HuH-7.5 (cell line): Measurements from ENCODE around the gene GRIA1.

Experiments used
- DNase-seq: peaks from one replicate; pipeline ENCODE4 v3.0.0; 2011; ENCODE audit warnings: low spot score

GRIA1 gene

DNA sequence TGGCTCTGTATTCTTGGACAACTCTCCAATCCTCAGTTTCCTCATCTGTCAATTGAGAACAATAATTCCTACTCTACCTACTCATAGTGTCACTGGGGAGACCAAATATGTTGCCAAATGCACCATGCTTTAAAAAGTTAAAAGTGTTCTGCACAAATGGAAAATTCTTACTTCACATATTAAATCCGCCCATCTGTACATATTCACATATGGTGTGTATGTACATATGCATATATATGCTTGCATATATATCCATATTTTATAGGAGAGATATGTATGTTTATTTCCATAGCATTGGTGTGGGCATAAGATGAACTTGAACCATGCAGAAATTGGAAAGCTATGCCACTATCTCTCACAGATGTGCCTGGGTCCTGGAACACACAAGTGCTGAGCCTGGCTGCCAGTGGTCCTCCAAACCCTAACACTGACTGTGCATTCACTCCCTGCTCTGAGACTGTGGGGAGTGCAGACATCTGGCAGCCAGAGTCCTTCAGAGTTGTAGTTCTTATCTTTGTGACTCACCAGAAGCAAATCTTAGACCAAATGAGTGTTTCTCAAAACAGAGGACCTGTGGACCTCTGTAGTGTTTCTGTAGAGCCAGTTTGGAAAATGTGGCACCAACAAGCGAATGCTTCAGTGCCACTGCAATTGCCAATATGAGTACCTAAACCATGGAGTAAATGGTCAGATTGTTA lies 168.7 kb downstream of the GRIA1 start:
- DNase-seq: no peak

DNA sequence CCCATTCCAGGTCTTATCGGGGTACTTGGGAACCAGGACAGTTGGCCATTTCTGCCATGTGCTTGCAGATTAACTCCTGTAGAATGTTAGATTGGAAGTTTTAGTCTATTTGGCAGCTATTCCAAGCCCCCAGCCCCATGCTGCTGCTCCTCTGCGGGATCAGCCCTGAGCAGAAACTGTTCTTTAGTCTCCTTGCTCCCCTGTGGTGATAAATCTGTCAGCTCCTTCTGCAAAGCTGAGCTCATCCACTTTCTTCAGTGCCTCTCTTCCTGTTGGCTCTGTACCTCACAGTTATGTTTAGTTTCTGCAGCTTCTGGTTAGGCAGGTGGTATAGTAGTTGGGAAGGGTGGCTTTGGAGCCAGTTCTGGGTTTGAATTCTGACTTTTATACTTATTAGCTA lies 170.4 kb downstream of the GRIA1 start:
- no peak for DNase-seq

DNA sequence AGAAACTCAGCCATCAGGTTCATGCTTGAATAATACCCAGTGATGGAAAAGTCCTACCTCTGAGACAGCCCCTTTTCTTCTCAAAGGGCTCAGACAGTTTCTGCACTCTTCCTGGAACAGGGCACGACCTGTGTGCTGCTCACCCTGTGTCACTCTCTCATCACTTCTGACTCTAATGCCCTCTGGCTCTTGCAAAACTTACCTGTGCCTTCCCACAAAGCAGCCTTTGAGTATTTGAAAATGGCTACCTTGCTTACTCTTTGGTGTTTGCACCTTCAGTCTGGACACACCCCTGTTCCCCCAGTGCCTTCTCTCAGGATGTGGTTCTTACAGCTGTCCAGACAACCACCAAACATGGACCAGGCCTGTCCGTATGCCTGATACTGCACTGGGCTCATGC lies 171.4 kb downstream of the GRIA1 start:
- DNase-seq: no peak

DNA sequence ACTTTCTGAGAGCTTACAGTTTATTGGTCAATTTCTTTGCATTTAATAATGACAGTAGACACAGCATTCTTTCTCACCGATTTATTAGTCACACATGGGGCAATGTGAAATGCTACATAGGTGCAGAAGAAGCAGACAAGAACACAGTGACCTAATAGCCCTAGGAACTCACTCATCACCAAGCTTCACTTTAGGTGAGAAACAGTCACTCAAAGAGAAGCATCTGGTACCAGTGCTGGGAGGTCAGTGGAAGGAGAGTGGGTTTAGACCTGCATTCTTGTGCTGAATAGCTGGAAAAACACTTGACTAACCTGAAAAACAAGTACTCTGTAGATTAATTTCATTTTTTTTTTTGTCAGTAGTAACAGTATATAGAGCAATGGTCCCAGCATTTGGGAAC lies 179.6 kb downstream of the GRIA1 start:
- DNase-seq: no peak

DNA sequence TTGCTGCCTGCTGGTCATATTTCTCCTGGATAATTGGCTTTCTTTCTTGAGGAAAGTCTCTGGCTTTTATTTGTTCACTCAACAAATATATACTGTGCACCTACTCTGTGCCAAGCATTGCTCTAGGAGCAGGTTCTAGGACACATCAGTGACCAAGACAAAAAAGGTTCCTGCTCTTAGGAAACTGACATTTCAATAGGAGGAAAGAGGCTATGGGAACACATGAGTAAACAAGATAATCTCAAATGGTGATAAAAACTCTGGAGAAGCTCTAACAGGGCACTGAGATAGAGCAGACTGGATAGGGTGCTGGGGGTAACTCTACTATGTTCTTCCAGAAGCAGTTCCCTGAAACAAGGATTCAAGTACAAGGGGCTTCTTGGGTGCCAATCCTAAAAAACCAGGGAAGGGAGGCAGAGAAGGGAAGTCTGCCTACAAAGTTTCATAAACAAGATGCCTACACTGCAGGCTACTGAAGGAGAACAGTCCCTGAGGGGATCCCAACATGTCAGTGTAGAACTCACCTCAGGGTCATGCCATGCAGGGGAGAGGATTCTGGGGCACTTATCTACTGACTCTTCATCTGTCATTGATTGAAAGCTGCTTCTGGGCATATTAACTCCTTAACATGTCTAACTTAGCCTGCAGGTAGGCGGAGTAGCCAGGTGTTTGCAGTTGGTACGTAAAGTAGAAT lies 181.3 kb downstream of the GRIA1 start:
- DNase-seq: no peak

DNA sequence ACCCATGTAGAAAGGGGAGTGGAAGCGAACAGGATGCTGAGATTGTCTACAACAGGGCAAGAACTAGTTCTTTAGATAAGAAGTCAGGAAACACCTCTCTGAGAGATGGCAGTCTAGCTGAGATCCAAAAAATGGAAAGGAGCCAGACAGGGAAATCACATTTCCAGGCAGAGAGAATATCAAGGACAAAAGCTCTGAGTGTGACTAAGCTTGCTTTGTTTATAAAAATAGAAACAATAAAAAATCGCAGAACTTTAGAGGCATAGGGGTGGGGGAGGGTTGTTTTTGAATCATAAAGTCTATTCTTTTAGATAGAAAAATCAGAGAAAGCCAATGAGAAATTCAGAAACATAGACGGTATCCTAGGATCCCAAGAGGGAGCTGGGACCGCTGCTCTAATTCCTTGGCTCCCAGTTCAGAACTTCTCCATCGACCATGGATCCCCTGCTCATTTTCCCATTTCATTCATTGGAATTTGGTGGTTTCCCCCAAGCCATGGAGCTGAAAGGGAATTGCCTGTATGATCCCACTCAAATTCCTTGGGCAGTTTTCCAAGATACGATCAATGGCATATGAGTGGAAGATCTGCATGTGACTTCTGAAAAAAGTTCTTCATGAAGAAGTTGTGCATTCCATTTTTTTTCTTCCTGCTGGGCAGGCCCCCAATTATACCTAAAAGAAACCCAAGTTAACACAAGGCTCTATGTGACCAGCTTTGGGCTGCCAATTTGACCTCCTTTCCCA lies 182.0 kb downstream of the GRIA1 start:
- DNase-seq: no peak

DNA sequence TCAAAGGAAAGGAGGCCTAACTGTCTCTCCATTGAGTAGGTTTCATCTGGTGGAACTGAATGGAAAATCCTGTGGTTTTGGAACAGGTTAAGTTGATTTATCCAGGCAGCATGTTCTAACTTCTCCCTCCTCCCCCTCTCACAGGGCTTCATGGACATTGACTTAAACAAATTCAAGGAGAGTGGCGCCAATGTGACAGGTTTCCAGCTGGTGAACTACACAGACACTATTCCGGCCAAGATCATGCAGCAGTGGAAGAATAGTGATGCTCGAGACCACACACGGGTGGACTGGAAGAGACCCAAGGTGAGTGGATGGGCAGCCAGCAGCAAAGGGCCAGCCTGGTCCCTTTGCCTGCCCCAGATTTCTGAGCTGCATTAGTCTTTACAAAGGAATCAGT lies 183.9 kb downstream of the GRIA1 start:
- no peak for DNase-seq

DNA sequence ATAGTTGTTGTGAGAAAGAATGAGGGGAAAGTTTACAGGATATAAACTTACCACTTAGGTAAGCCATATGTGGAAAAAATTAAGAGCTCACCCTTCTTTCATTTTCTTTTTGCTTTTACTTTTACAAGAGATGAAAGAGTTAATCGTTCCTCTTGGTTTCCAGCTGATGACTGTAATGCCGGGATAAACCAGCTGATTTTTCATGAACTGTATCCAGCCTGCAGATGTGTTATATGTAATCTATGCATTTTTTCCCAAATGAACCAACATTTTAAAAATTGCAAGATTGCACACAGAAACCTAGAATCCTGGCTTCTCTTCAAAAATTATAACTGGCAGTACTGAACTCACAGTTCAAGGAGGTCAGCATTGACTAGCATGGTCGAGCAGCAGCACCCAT lies 185.9 kb downstream of the GRIA1 start:
- no peak for DNase-seq

DNA sequence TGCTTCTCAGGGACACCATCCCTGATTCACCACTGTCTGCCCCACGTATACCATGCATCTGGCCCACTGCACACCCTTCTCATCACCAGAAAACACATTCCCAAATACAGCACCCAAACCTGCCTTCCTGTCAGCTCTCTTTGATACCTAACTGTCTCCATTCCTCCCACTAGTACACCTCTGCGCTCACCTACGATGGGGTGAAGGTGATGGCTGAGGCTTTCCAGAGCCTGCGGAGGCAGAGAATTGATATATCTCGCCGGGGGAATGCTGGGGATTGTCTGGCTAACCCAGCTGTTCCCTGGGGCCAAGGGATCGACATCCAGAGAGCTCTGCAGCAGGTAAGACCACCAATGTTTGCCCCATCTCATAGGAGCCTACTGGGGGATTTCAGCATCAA lies 186.4 kb downstream of the GRIA1 start:
- DNase-seq: no peak

DNA sequence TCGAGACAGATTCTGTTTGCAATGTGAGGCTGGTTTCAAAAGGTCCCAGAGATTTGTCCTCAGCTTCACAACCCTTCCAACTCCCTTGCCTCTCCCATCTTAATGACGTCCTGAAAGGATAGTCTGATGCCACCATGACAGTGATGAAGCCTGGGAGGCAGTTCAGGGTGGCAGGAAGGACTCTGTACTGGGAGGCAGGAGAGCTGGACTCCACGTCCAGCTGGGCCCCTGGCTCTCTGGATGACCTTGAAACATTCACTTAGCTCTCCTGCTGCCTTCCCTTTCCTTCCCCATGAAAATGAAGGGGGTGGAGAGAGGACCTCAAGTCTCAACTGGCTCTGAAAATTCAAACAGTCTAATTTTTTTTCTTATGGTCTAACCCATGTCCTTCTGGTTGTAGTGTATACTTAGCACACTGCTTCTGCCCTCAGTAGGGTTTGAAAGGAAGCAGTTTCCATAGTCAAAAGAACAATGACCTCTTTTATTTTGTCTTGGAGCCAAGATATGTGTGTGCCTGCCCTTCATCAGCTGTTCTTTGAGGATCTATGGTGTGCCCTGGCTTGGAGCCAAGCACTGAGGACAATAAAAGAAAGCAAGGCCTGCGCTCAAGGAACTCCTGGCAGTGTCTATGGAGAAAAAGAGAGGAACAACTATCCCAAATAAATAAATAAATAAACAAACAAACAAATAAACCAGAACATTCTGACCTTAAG lies 188.3 kb downstream of the GRIA1 start:
- DNase-seq: no peak

DNA sequence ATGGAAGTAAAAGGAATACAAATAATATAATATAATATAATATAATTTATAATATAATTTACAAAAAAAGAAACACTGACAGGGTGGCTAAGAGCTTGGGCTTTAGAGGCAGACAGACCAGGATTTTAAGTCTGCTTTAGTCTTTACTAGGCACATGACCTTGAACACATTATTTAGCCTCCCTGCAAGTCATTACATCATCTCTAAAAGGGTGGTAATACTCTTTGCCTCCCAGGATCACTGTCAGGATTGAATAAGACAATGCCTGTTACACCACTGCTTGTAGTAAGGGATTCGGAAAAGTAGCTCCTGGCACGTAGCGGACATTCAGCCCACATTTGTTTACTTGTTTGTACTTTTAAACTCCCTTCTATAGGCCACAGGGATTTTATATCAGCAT lies 199.8 kb downstream of the GRIA1 start:
- DNase-seq: no peak

DNA sequence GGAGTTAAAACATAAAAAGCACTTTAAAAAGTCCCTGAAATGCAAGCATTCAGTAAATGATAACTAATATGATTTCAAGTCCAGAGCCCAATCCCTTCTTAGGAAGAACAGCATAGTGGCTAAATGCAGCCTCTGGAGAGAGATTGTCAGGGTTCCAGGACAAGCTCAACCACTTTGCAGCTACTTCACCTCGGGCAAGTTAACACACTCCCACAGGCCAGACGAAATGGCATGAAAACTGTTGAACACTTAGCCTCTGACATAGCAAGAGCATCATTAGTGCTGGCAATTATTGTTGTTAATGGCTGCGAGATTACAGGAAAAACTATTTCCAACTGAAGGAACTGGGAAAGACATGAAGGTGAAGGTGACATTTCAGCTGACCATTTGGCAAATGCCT lies 205.8 kb downstream of the GRIA1 start:
- DNase-seq: no peak

DNA sequence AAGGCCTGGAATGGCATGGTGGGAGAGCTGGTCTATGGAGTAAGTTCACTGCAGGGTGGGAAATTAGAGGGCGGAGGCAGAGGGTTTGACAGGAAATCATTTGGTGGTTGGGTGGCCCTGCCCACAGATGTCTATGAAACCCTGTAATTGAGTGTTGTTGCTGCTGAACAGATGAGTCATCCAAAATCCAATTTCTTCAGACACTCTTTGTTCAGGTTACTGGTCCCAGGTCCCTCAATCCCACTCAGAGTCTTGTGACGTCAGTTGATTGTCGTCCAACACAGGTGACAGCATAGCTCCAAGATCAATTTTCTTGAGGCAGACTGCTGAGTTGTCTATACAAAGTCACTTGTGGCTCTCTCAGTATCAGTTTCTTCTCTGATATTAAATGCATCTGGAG lies 208.6 kb downstream of the GRIA1 start:
- no peak for DNase-seq

DNA sequence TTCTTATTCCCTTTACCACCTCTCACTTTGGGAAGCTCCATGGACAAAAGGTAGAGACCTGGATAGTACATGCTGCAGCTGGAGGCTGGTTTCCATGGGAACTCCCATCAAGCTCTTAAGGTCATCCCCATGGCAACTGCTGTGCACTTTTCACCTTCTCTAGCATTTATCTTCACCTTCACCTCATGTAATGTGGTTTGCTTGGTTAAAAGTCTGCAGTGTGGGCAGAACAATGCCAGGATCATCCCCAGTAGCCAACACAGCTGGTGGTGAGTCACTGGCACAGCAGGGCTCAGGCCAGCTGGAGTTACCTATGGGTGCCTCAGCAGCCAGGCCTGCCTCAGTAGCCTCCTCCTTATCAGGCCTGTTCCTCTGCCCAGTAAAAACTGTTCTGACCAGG lies 210.5 kb downstream of the GRIA1 start:
- no peak for DNase-seq

DNA sequence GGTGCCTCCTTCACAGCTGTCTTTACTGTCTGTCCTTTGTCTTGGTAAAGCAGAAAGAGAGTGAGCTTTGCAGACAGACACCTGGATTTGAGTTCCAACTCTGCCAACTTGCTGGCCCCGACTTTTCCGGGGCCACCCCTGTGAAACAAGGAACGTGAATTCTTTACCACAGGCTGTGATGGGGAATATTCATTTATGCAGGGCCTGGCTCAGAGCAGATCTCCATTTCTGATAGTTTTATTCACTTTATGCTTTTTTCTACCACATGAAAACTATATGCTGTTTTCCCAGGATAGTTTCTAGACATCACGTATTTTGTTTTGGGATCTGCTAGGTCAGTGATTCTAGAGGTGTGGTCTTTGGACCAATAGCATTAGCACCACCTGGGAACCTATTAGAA lies 211.8 kb downstream of the GRIA1 start:
- no peak for DNase-seq

DNA sequence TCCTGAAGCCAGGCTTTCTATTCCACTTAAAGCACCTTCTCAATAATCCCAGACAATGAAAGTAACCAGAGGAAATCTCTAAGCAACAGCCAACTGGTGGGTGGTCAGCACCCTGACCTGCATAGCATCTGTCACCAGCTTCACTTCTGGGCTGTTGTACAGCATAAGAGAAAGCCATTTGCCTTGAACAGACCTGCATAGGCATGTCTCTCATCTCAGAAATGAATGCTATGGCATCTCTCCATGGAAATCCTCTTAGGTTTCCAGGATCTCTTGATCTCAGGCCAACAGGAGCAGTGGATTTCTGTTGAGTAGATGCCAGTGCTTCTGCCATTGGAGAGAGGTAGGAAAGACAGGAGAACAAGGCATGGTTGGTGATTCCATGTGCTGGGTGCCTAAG lies 213.6 kb downstream of the GRIA1 start:
- no peak for DNase-seq

DNA sequence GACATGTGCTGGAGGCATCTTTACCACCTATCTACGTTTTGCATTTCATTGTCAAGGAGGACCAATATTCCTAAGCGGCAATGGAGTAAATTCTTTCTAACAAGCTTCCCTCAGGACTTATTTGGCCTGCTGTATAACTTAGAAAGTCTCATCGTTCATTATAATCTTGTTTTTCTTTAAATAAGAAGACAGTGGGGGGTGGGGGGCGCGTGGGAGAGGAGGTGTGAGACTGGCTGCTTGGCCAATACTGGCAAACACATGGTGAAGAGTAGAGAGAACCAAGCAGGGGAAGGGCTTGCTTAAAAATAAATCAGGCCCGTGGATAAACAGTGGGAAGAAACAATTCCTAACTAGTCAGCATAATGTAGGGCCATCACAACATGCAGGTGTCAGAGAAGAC lies 217.2 kb downstream of the GRIA1 start:
- no peak for DNase-seq

DNA sequence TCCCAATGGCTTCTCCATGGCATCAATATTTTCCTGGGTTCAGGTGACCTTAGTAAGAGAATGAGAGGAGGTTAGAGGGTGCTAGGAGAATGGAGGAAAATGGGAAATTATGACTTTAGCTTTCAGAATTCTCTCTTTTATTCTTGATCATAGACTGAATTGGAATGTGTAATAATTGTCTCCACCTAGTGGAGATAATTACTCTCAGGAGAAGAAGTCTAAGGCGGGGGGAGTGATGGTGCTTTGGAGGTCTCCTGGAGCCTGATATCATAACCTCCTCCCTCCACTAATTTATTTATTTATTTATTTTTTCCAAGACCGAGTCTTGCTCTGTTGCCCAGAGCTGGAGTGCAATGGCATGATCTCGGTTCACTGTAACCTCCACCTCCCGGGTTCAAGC lies 221.3 kb downstream of the GRIA1 start:
- no peak for DNase-seq

DNA sequence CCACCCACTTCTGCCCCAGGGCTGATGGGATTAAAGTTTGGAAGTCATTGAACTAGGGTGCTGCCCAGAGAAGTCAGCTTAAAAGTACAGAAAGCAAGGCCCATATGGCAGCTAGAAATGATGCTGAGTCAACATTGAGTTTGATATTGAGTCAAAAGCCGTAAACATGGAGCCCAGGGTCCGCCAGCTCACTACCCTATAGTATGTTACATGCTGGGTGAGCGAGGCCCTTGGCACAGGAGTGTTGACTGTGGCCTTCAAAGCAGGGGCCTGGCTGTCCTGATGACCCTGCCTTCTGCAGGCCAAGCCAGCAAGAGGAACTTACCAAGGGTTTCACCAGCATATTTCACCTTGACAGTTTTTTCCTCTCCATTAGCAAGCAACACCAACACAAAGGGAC lies 222.5 kb downstream of the GRIA1 start:
- DNase-seq: no peak

DNA sequence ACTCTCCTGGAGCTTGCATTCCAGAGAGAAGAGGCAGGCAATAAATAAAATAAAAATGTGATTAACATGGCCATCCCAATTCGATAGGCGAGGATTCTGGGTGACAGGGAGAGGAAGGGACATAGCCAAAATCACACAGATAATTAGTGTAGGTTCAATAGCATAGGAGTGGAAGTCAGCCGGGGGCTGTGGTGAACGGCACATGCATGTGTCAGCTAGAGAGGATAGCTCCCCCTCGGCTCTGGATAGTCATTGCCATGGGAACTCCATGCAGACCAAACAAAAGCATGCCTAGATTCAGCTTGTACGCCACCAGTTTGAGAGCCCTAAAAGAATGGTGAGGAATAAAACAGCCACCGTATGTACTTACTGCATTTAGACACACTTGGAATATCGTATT lies 223.5 kb downstream of the GRIA1 start:
- DNase-seq: no peak

DNA sequence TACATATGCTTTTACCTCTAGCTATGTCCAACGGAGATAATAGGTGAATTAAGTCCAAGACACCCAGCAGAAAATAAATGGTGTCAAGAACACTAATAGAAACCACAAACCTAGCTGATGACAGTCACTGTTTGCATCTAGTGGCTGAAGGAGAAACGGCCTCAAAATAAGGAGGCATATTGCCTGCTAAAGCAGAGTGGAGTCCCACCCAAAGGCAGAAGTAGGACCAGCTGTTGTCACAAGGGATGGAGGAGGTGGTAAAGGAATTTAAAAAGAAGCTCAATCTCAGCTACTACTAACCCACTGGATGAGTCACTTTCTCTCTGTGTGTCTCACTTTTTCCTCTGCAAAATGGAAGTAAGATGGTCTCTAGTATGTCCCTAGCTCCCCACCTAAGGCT lies 224.3 kb downstream of the GRIA1 start:
- no peak for DNase-seq

DNA sequence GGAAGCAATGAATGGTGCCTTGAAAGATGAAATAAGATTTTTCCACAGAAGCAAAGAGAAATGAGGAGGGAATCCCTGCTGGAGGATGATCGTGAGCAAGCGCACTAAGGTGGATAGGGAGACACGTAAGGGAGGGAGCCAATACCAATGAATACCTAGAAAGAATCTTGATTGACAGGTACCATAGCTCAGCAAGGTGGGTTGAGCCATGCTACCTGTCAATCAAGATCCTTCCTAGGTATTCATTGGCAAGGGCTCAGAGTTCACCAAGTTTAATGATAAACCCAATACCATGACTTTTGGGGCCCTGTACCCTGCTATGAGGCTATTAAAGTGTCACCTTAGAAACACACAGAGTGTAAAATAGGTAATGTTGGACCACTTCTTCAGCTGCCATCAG lies 226.8 kb downstream of the GRIA1 start:
- DNase-seq: no peak

DNA sequence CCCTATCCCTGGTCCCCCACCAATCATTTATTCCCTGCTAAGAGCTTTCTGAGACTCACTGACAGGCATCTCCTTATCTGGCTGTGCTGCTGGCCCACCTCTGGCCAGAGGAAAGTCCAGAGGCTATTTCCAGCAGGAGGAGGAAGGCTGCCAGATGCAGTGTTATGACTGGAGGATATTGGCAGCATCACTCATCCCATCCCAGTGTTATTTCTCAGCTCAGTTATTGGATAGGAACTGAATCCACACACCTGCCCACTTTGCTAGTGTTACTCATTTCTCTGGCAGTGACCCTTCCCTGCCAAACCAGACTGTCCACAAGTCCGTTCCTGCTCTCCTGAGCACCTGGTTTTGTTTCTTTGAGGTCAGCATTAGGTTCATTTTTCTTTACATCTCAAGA lies 228.2 kb downstream of the GRIA1 start:
- no peak for DNase-seq
